ENCODE data around the gene NKPD1.

The NKPD1 gene

GRCh38 chr19:45186509-45187334 lies 25.9 kb upstream of the NKPD1 start:
- H3K79me2 ChIP-seq (ENCODE audit: low read length): 0 out of 2 replicates have a peak, but pooled peaks cover under 1% of the 10 kb centered on the region
- no peak for DNase-seq
- no peaks in the 10 kb centered on the region for H3K9me2 ChIP-seq (replicated peaks; ENCODE audit: insufficient read depth, low read length)
- H3K4me1 ChIP-seq (ENCODE audit: low read length): no peaks in the 10 kb centered on the region
- H3K27me3 ChIP-seq (replicated peaks; ENCODE audit: insufficient read depth, low read length): no peaks in the 10 kb centered on the region
- no peaks in the 10 kb centered on the region for H3F3A ChIP-seq (ENCODE audit: insufficient read depth, low read length)
- no peaks in the 10 kb centered on the region for H4K20me1 ChIP-seq (ENCODE audit: insufficient read depth, low read length)
- no peak overlapping the region for H3K4me2 ChIP-seq (ENCODE audit: low read depth, low read length)
- H3K9ac ChIP-seq (ENCODE audit: low read length): no peak overlapping the region
- no peaks in the 10 kb centered on the region for H3K9me3 ChIP-seq (replicated peaks; ENCODE audit: insufficient read depth, low read length)
- no peaks in the 10 kb centered on the region for H3K36me3 ChIP-seq (replicated peaks; ENCODE audit: insufficient read depth, low read length)
- TF ChIP-seq CTCF (IDR thresholded peaks at IDR 0.05; ENCODE audit: low read length) (no peak), EZH2phosphoT487 (IDR thresholded peaks at IDR 0.05; ENCODE audit: low read length) (no peak), EZH2 (optimal IDR thresholded peaks at IDR 0.05; ENCODE audit: low read depth, low read length) (no peak)
- no peak overlapping the region for H3K4me3 ChIP-seq (ENCODE audit: low read length)
- no peak overlapping the region; the same call in 1 of the 2 replicates for H2AFZ ChIP-seq (ENCODE audit: low read length)
- H3K27ac ChIP-seq (ENCODE audit: low read length): no peak overlapping the region

- Histone ChIP-seq H3K4me1 (ENCODE audit: low read length) (0 out of 2 replicates have a peak, but pooled peaks cover 3% of the 10 kb centered on the region), H3K27me3 (replicated peaks; ENCODE audit: insufficient read depth, low read length) (no peaks in the 10 kb centered on the region), H2AFZ (ENCODE audit: low read length) (no peak overlapping the region), H3F3A (ENCODE audit: insufficient read depth, low read length) (no peaks in the 10 kb centered on the region), H3K79me2 (ENCODE audit: low read length) (peaks cover 25% of the 10 kb centered on the region), H3K4me3 (ENCODE audit: low read length) (no peak overlapping the region), H3K9me3 (replicated peaks; ENCODE audit: insufficient read depth, low read length) (no peaks in the 10 kb centered on the region), H3K27ac (ENCODE audit: low read length) (no peak overlapping the region), H3K4me2 (ENCODE audit: low read depth, low read length) (no peak overlapping the region), H4K20me1 (ENCODE audit: insufficient read depth, low read length) (no peaks in the 10 kb centered on the region), H3K36me3 (replicated peaks; ENCODE audit: insufficient read depth, low read length) (no peaks in the 10 kb centered on the region), H3K9ac (ENCODE audit: low read length) (no peak overlapping the region), H3K9me2 (replicated peaks; ENCODE audit: insufficient read depth, low read length) (no peaks in the 10 kb centered on the region)
- no peak for DNase-seq
- no peak for TF ChIP-seq EZH2 (optimal IDR thresholded peaks at IDR 0.05; ENCODE audit: low read depth, low read length)
- no peak for TF ChIP-seq EZH2phosphoT487 (IDR thresholded peaks at IDR 0.05; ENCODE audit: low read length)
- TF ChIP-seq CTCF (IDR thresholded peaks at IDR 0.05; ENCODE audit: low read length): no peak
Observed at GRCh38 chr19:45184115-45184514, 23.3 kb upstream of the NKPD1 start.

- no peaks in the 10 kb centered on the region for H4K20me1 ChIP-seq (ENCODE audit: insufficient read depth, low read length)
Observed at GRCh38 chr19:45182758-45183157, 22.0 kb upstream of the NKPD1 start.

More at GRCh38 chr19:45182758-45183157, 22.0 kb upstream of the NKPD1 start:
- no peak for TF ChIP-seq CTCF (IDR thresholded peaks at IDR 0.05; ENCODE audit: low read length)
- TF ChIP-seq EZH2phosphoT487 (IDR thresholded peaks at IDR 0.05; ENCODE audit: low read length): no peak
- DNase-seq: no peak
- Histone ChIP-seq H3K4me3 (ENCODE audit: low read length) (no peak overlapping the region), H3K4me2 (ENCODE audit: low read depth, low read length) (no peak overlapping the region), H3K9ac (ENCODE audit: low read length) (no peak overlapping the region), H2AFZ (ENCODE audit: low read length) (no peak overlapping the region), H3K4me1 (ENCODE audit: low read length) (0 out of 2 replicates have a peak, but pooled peaks cover 3% of the 10 kb centered on the region), H3K27ac (ENCODE audit: low read length) (no peak overlapping the region), H3K27me3 (replicated peaks; ENCODE audit: insufficient read depth, low read length) (no peaks in the 10 kb centered on the region), H3K9me2 (replicated peaks; ENCODE audit: insufficient read depth, low read length) (no peaks in the 10 kb centered on the region), H3K79me2 (ENCODE audit: low read length) (peaks cover 25% of the 10 kb centered on the region), H3K9me3 (replicated peaks; ENCODE audit: insufficient read depth, low read length) (no peaks in the 10 kb centered on the region), H3F3A (ENCODE audit: insufficient read depth, low read length) (peaks cover 5% of the 10 kb centered on the region; the same call in 1 of the 2 replicates), H3K36me3 (replicated peaks; ENCODE audit: insufficient read depth, low read length) (no peaks in the 10 kb centered on the region)

All from MM.1S (cell line).